Motor neuron (in vitro differentiated cells): ENCODE results near the gene RTP4. TPM values are rescaled to one million over a fixed set of nuclear protein-coding genes. Genes with fewer than 3 reads are reported as not detected.
"Not testable (repeated sequence)": the region's sequence is repeated elsewhere in the genome, so short reads cannot be mapped to it uniquely, and the experiment has no call there.

Experiments used
- ATAC-seq, 8 experiments: fragments of 200-7000 bp; cut with Tn5 transposase; replicated peaks in 6 of 8; 2 replicates each; pipeline ENCODE4 v1.8.0; 2021; ENCODE audit warnings: mild to moderate bottlenecking in 8 of 8, moderate library complexity in 8 of 8
- H3K27ac ChIP-seq, 2 donors: fragments of 250-450 bp; sonication (Bioruptor Pico); 2 replicates each; pipeline ENCODE4 v1.9.0; 2021; ENCODE audit warnings: antibody characterized with exemption in 2 of 2, mild to moderate bottlenecking in 2 of 2, moderate library complexity in 1 of 2
- H3K4me1 ChIP-seq, 2 donors: fragments of 250-450 bp; sonication (Bioruptor Pico); replicated peaks in 1 of 2; 2 replicates each; pipeline ENCODE4 v1.6.1; 2021; ENCODE audit warnings: antibody characterized with exemption in 2 of 2, mild to moderate bottlenecking in 2 of 2, moderate library complexity in 1 of 2
- H3K4me3 ChIP-seq, 5 donors: fragments of 250-450 bp; sonication (Bioruptor Pico); 2 replicates each; pipeline ENCODE4 v1.9.0; 2021; ENCODE audit warnings: antibody characterized with exemption in 5 of 5, mild to moderate bottlenecking in 5 of 5, moderate library complexity in 4 of 5
- WGBS, 10 experiments: fragments of 450-650 bp; shearing (Covaris generic); methylation state at CpG; one replicate each; pipeline ENCODE4 v1.0.0; 2022; 5-methylcytosine and 5-hydroxymethylcytosine counted together
- in situ Hi-C, 9 experiments: fragments of 400-800 bp; cut with MboI; loops; one replicate each; pipeline ENCODE4 v1.15.0; 2021; ENCODE audit warnings: low sequenced_read_pairs in 9 of 9, low pct_unique_long_range_greater_than_20kb in 2 of 9; ENCODE audit not compliant: unreplicated experiment in 9 of 9
- total RNA-seq, 8 experiments: library from RNA; unstranded; fragments of 300-600 nt; gene quantifications; 2 replicates each; pipeline versions ENCODE4 v1.2.3 to v1.2.4, GENCODE V29; 2022

Gene RTP4
- total RNA-seq, 8 experiments from 2014 or later, result 0.28 to 9.6 (median 0.52) TPM; not detected in 3

DNA sequence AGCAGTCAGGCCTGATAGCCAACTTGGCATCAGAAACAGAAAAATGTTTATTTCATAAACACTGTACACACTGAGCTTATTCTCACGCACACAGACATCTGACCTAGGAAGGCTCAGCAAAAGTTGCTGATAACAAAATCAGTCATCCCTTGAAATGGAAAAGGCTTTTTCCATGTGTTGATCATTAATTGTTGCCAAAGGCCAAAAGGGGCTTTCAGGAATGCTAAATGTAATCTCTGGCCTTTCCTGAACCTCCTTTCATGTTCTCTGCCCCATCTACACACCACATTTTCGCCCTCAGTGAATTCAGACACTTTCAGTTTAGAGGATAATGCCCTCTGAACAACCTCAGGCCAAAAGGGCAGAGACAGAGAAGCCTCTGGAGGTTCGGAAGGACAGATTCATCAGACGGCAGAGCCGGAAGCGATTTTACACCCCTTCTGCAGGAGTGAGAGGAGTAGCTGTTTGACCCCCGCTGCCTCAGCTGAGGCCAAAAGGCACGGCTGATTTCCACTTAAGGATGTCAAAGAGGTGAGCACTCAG lies 14.5 kb downstream of the RTP4 start:
- Histone ChIP-seq H3K4me1 (peaks cover 0 to 11% of the 10 kb centered on the region in 2 donors), H3K27ac (peak overlapping the region in 1 of 2 donors; percentile 1), H3K4me3 (no peak overlapping the region)
- WGBS, 10 experiments, result 13 to 80% (median 37%) methylated on average over 1 to 7 of the region's 8 CpGs; no CpG with 5 or more reads in 1 of the 10 experiments
- peak in 1 of 8 experiments; percentile 17 for ATAC-seq
- in situ Hi-C loops, result no loop called here

DNA sequence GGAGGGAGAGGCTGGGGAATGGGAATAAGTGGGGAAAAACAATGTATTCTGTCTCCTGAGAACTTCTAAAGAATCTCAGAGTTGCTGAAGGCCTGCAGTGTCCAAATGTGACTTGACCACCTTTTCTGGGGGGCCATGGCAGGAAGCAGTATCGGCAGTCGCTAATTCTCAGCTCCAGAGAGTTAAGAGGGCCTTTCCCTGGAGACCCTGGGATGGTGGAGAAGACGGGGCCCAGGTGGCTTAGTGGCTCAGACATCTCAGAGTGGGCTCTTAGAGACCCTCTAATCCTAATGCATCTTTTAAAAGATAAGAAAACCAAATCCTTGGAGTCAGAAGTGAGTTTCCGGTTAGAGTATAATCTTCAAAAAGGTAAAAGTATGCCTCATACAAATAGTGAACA lies 15.1 kb downstream of the RTP4 start:
- peak overlapping the region in 1 of 2 donors; percentile 1 for H3K27ac ChIP-seq
- 67 to 100% (median 88%) methylated on average over 1 to 4 of the region's 4 CpGs; no CpG with 5 or more reads in 5 of the 10 experiments for WGBS, 10 experiments
- in situ Hi-C loops, result no loop called here
- peaks cover 0 to 11% of the 10 kb centered on the region in 2 donors for H3K4me1 ChIP-seq
- H3K4me3 ChIP-seq, result no peak overlapping the region
- ATAC-seq, result no peak

DNA sequence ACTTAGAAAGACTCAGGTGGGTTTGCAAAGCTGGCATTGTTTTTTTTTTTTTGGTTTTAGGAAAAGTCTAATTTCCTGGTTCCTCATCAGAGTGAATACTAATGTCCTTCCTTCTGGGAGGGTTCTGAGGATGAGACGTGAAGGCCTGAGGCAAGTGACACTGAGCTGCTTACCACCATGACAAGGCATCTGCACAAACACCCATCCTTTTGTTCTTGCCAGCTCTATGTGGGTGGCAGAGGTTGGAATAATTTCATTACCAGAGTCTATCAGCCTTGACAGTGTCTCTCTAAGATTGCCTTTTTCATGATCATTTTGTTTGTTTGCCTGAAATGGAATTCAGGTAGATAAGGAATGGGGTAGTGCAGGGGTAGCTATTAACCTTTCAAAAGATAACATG lies 17.1 kb downstream of the RTP4 start:
- no peak overlapping the region for H3K27ac ChIP-seq
- in situ Hi-C loops, result no loop called here
- H3K4me3 ChIP-seq, result no peak overlapping the region
- no peak for ATAC-seq
- peaks cover 0 to 11% of the 10 kb centered on the region in 2 donors for H3K4me1 ChIP-seq
- 0 to 100% (median 80%) methylated on average over 1 of the region's 1 CpG; no CpG with 5 or more reads in 5 of the 10 experiments for WGBS, 10 experiments

DNA sequence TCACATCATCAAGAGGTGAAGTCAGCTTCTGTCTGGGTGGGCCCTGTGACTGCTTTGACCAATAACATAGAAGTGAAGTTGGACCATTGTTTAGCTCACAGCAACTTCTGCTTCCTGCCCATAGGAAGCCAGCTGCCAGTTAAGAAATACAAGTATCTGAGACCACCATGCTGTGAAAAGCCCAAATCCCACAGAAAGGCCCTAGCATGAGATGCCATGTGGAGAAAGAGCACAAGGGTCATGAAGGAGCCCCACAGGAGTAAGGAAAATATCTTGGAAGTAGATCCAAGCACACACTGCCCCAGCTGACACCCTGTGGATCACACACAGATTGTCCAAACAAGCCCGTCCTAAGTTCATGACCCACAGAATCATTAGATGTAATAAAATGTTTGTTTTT lies 28.5 kb downstream of the RTP4 start:
- Histone ChIP-seq H3K4me1 (no peaks in the 10 kb centered on the region), H3K27ac (no peak overlapping the region), H3K4me3 (no peak overlapping the region)
- WGBS, 10 experiments, result 60 to 100% (median 88%) methylated on average over 1 of the region's 1 CpG; no CpG with 5 or more reads in 5 of the 10 experiments
- no peak for ATAC-seq
- in situ Hi-C loops, result no loop called here

DNA sequence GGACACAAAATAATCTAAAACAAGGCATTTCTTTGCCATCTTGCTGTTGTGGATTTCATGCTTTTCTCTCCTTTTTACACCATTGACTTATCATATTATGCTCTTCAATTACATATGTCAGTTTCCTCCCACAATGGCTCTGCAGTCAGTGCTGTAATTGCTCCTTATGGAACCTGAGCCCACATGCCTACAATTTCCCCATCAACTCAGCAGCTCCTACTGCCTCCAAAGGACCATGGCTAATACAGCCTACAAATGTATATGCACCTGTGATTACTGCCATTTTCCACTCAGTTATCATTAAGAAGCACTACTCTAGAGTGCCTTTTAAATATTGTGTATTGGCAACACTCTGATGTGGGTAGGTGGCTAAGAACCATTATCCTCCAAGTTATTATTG lies 30.8 kb downstream of the RTP4 start:
- Histone ChIP-seq H3K4me3 (no peak overlapping the region), H3K27ac (no peak overlapping the region), H3K4me1 (no peaks in the 10 kb centered on the region)
- no peak for ATAC-seq
- in situ Hi-C loops, result no loop called here

DNA sequence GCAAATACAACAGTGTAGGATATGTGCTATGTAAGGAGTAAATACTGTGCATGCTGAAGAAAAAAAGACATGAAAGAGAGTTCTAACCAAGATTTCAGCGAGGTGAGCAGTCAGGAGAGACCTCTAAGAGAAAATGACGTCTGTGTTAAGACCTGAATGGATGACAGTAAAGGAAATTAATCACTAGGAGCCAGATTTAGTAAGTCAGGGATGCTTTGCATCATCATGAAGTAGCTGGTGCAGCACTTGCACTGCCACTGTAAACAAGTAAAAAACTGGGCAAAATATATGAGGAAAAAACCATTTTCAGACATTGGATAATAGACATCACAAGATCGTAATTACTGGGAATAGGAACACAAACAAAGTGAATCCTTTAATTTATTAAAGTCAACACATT lies 32.6 kb downstream of the RTP4 start:
- Histone ChIP-seq H3K27ac (no peak overlapping the region), H3K4me1 (no peaks in the 10 kb centered on the region), H3K4me3 (no peak overlapping the region)
- WGBS, 10 experiments, result 34 to 94% (median 76%) methylated on average over 2 to 3 of the region's 3 CpGs; no CpG with 5 or more reads in 1 of the 10 experiments
- in situ Hi-C loops, result no loop called here
- no peak for ATAC-seq

DNA sequence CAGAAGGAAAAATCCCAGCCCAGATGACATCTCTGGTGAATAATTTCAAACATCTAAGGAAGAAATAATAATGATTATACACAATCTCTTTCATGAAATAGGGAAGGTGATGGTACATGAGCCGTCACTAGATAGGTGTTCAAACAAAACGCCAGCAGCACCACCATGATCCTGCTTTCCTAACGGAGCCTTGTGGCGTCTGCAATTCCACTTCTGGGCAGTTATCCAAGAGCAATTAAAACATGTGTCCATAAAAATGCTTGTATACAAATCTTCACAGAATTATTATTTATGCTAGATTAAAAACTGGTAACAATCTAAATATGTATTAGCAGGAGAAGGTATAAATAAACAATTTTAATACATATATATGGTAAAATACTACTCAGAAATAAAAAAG lies 33.7 kb downstream of the RTP4 start:
- 30 to 100% (median 82%) methylated on average over 1 to 4 of the region's 4 CpGs; no CpG with 5 or more reads in 2 of the 10 experiments for WGBS, 10 experiments

DNA sequence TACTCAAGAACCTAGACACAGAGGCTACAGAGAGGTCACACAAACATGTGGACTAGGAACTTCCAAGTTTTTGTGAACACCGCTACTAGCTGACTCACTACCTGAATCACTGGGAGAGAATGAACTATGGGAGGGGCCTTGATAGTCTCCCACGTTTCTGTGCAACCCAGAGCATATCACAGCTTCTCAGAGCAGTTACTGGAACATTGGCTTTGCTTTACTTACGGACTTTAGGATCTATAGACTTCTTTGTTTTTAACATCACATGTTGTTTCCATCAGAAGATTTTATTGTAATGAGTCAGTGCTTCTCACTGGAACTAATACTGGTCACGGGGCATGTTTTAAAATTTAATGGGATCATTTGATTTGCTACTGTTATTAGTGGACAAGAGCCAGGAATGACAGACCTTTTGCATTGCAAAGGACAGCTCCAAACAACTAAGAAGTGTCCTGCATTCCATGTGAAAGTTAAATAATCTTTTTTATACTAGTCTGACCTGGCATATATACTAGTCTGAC lies 35.6 kb downstream of the RTP4 start:
- Histone ChIP-seq H3K4me1 (no peaks in the 10 kb centered on the region), H3K27ac (no peak overlapping the region), H3K4me3 (no peak overlapping the region)
- 0 to 97% (median 56%) methylated on average over 1 to 4 of the region's 4 CpGs; no CpG with 5 or more reads in 2 of the 10 experiments for WGBS, 10 experiments
- peak in 5 of 8 experiments; percentile 26 to 98 (median 57) for ATAC-seq
- in situ Hi-C loops, result no loop called here

More for the DNA sequence above, 33.7 kb downstream of the RTP4 start:
- H3K4me3 ChIP-seq, result no peak overlapping the region
- no peaks in the 10 kb centered on the region for H3K4me1 ChIP-seq
- in situ Hi-C loops, result no loop called here
- H3K27ac ChIP-seq, result no peak overlapping the region
- no peak for ATAC-seq

DNA sequence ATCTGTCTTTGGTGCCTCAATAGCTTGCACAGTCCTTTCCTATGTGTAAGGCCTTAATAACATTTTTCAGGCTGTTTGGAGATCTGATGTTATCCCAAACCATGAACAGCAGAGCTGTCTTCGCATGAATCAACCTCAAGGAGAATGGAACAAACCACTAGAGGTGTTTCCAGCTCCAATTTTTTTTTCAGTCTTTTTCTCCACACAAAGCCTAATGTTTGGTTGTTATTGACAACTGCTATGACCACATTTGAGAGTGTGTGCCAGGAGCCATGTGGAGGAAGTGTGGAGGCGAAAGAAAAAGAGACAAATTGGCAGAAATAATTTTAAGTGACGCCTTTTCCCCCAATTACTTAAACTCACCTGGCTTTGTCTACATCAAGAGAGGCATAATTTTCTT lies 38.7 kb downstream of the RTP4 start:
- 20 to 100% (median 84%) methylated on average over 2 to 3 of the region's 3 CpGs; no CpG with 5 or more reads in 3 of the 10 experiments for WGBS, 10 experiments

DNA sequence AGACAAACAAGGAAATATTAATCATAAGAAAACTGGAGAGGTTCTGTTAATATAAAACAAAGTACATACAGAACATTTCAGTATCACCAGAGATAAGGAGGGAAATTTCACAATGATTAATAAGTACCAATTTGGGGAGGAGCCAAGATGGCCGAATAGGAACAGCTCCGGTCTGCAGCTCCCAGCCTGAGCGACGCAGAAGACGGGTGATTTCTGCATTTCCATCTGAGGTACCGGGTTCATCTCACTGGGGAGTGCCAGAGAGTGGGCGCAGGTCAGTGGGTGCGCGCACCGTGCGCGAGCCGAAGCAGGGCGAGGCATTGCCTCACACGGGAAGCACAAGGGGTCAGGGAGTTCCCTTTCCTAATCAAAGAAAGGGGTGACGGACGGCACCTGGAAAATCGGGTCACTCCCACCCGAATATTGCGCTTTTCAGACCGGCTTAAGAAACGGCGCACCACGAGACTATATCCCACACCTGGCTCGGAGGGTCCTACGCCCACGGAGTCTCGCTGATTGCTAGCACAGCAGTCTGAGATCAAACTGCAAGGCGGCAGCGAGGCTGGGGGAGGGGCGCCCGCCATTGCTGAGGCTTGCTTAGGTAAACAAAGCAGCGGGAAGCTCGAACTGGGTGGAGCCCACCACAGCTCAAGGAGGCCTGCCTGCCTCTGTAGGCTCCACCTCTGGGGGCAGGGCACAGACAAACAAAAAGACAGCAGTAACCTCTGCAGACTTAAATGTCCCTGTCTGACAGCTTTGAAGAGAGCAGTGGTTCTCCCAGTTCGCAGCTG lies 44.0 kb downstream of the RTP4 start:
- H3K4me3 ChIP-seq, result peak overlapping the region; percentile 16 to 38 (median 25)
- ATAC-seq, in situ Hi-C loops, H3K27ac ChIP-seq, H3K4me1 ChIP-seq: not testable (repeated sequence)
- 0 to 86% (median 35%) methylated on average over 1 to 5 of the region's 35 CpGs; no CpG with 5 or more reads in 4 of the 10 experiments for whole genome bisulfite sequencing, 10 experiments

More for the DNA sequence above, 38.7 kb downstream of the RTP4 start:
- H3K4me1 ChIP-seq, result no peaks in the 10 kb centered on the region
- ATAC-seq, result no peak
- no peak overlapping the region for H3K4me3 ChIP-seq
- no peak overlapping the region for H3K27ac ChIP-seq
- in situ Hi-C loops, result no loop called here

Other genes with a start within 250 kb of the RTP4 start
- 10 to 100 TPM in 4 of 8 experiments, 1 to 10 TPM in 3, under 1 TPM in 1; 0.97 to 47.7 (median 22.0) TPM for gene RPL39L, start 228.9 kb upstream of the RTP4 start, total RNA-seq
- gene RTP1, start 170.9 kb upstream of the RTP4 start, total RNA-seq, result 1 to 10 TPM in 1 of 8 experiments, under 1 TPM in 6, not detected in 1; 0.15 to 1.1 (median 0.42) TPM
- 10 to 100 TPM in 1 of 8 experiments, 1 to 10 TPM in 4, under 1 TPM in 3; 0.45 to 23.9 (median 1.6) TPM for gene MASP1, start 76.6 kb upstream of the RTP4 start, total RNA-seq